HepG2 (cell line): ENCODE measurements around the gene GPR137. TPM values are rescaled to one million over a fixed set of nuclear protein-coding genes. Genes with fewer than 3 reads are reported as not detected.

Experiments used
- ARNT ChIP-seq: fragments of 450-650 bp; IDR thresholded peaks from 2 replicates; pipeline ENCODE4 v1.6.1; 2017
- ARNT2 ChIP-seq: sonication (generic); formaldehyde crosslinking; IDR thresholded peaks from 2 replicates; pipeline ENCODE4 v1.8.0; 2022; ENCODE audit warnings: mild to moderate bottlenecking, low read depth, missing genetic modification reagents, moderate library complexity
- CAMTA2 ChIP-seq: sonication (generic); formaldehyde crosslinking; IDR thresholded peaks from 2 replicates; pipeline ENCODE4 v1.4.0; 2020; ENCODE audit warnings: mild to moderate bottlenecking, missing genetic modification reagents, borderline replicate concordance
- CREM ChIP-seq, 2 experiments: sonication (generic) in 1 of 2; formaldehyde crosslinking in 1 of 2; IDR thresholded peaks; 2 replicates each; pipeline versions ENCODE4 v1.4.0 to v1.6.1; 2016 to 2020; ENCODE audit warnings: antibody characterized with exemption in 1 of 2, mild to moderate bottlenecking in 1 of 2, missing genetic modification reagents in 1 of 2
- DMAP1 ChIP-seq: IDR thresholded peaks from 2 replicates; pipeline ENCODE4 v1.6.1; 2016
- GATAD2A ChIP-seq: IDR thresholded peaks from 2 replicates; pipeline ENCODE4 v1.6.1; 2016
- GTF2F1 ChIP-seq: fragments of 150-350 bp; IDR thresholded peaks from 2 replicates; pipeline ENCODE4 v1.6.1; 2014; ENCODE audit warnings: low read length
- HCFC1 ChIP-seq: fragments of 150-350 bp; IDR thresholded peaks from 2 replicates; pipeline ENCODE4 v1.6.1; 2014; ENCODE audit warnings: low read depth, low read length
- HNRNPL ChIP-seq: fragments of 200-400 bp; formaldehyde crosslinking; IDR thresholded peaks from 2 replicates; pipeline ENCODE4 v1.6.1; 2017; ENCODE audit warnings: mild to moderate bottlenecking, low read depth, low read length
- IKZF4 ChIP-seq: sonication (generic); formaldehyde crosslinking; IDR thresholded peaks from 2 replicates; pipeline ENCODE4 v1.5.1; 2020; ENCODE audit warnings: borderline replicate concordance, mild to moderate bottlenecking, low read depth, missing genetic modification reagents; ENCODE audit errors: not compliant biosample characterization
- ISL2 ChIP-seq: sonication (generic); formaldehyde crosslinking; IDR thresholded peaks from 2 replicates; pipeline ENCODE4 v1.5.0; 2020; ENCODE audit warnings: missing genetic modification reagents
- MED1 ChIP-seq: sonication (generic); formaldehyde crosslinking; IDR thresholded peaks from 2 replicates; pipeline ENCODE4 v1.4.0; 2020; ENCODE audit warnings: missing genetic modification reagents
- NFE2L2 ChIP-seq: fragments of 150-350 bp; IDR thresholded peaks from 2 replicates; pipeline ENCODE4 v1.6.1; 2014; ENCODE audit warnings: low read length
- NR2F1 ChIP-seq, 2 experiments: fragments of 450-650 bp in 1 of 2; formaldehyde crosslinking in 1 of 2; IDR thresholded peaks; 2 replicates each; pipeline versions ENCODE4 v1.5.0 to v1.6.1; 2016 to 2020; ENCODE audit warnings: mild to moderate bottlenecking in 1 of 2, missing compliant biosample characterization in 1 of 2, missing genetic modification reagents in 1 of 2, moderate library complexity in 1 of 2
- PAF1 ChIP-seq: IDR thresholded peaks from 2 replicates; pipeline ENCODE4 v1.6.1; 2016; ENCODE audit warnings: missing genetic modification reagents, missing compliant biosample characterization
- PHF20 ChIP-seq: sonication (generic); formaldehyde crosslinking; IDR thresholded peaks from 2 replicates; pipeline ENCODE4 v1.5.0; 2020; ENCODE audit warnings: mild to moderate bottlenecking, missing genetic modification reagents
- POGZ ChIP-seq: sonication (generic); formaldehyde crosslinking; IDR thresholded peaks from 2 replicates; pipeline ENCODE4 v1.4.0; 2020; ENCODE audit warnings: mild to moderate bottlenecking, missing genetic modification reagents
- RBFOX2 ChIP-seq: fragments of 200-400 bp; formaldehyde crosslinking; IDR thresholded peaks from 2 replicates; pipeline ENCODE4 v1.6.1; 2017; ENCODE audit warnings: low read depth, mild to moderate bottlenecking, low read length
- SCMH1 ChIP-seq: sonication (generic); formaldehyde crosslinking; IDR thresholded peaks from 2 replicates; pipeline ENCODE4 v1.9.0; 2021; ENCODE audit warnings: missing genetic modification reagents, mild to moderate bottlenecking, borderline replicate concordance
- SP4 ChIP-seq: sonication (generic); formaldehyde crosslinking; IDR thresholded peaks from 2 replicates; pipeline ENCODE4 v1.8.1; 2023; ENCODE audit warnings: mild to moderate bottlenecking, missing genetic modification reagents
- TBP ChIP-seq: sonication (generic); formaldehyde crosslinking; IDR thresholded peaks from 2 replicates; pipeline ENCODE4 v1.5.0; 2020; ENCODE audit warnings: missing genetic modification reagents
- TCF7L2 ChIP-seq: IDR thresholded peaks from 2 replicates; pipeline ENCODE4 v1.6.1; 2011; ENCODE audit warnings: mild to moderate bottlenecking, low read depth, low read length, moderate library complexity
- ZNF12 ChIP-seq: sonication (generic); formaldehyde crosslinking; IDR thresholded peaks from 2 replicates; pipeline ENCODE4 v1.5.0; 2020; ENCODE audit warnings: missing genetic modification reagents
- ZNF20 ChIP-seq: sonication (generic); formaldehyde crosslinking; IDR thresholded peaks from 2 replicates; pipeline ENCODE4 v1.4.0; 2020; ENCODE audit warnings: mild to moderate bottlenecking, moderate library complexity, missing genetic modification reagents
- ZNF235 ChIP-seq: sonication (generic); formaldehyde crosslinking; IDR thresholded peaks from 2 replicates; pipeline ENCODE4 v1.8.1; 2023; ENCODE audit warnings: mild to moderate bottlenecking, missing genetic modification reagents, borderline replicate concordance
- ZNF543 ChIP-seq: sonication (generic); formaldehyde crosslinking; IDR thresholded peaks from 2 replicates; pipeline ENCODE4 v1.4.0; 2020; ENCODE audit warnings: mild to moderate bottlenecking, missing genetic modification reagents
- ZNF546 ChIP-seq: sonication (generic); formaldehyde crosslinking; conservative IDR thresholded peaks from 2 replicates; pipeline ENCODE4 v1.8.1; 2023; ENCODE audit warnings: mild to moderate bottlenecking, missing genetic modification reagents
- polyA plus RNA-seq, 8 experiments: library from polyadenylated mRNA; depleted of rRNA in 3 of 8; stranded (reverse) in 7 of 8; unstranded in 1 of 8; fragments of >200 nt; fragmentation: Illumina TruSeq in 4 of 8; extraction: Trizol in 4 of 8; gene quantifications; 2 replicates each; pipeline versions ENCODE4 v1.2.1 to v1.2.3, GENCODE V29; 2011 to 2016; ENCODE audit warnings: low read depth in 4 of 8, missing spikeins in 1 of 8, mixed read lengths in 1 of 8; ENCODE audit not compliant: insufficient read depth in 1 of 8
- total RNA-seq, 5 experiments: library from RNA; depleted of rRNA; stranded (reverse); fragments of >200 nt; fragmentation: Illumina TruSeq; extraction: Trizol; gene quantifications; 2 replicates each; pipeline ENCODE4 v1.2.3, GENCODE V29; 2016; ENCODE audit warnings: low read depth in 1 of 5
- TF ChIP-seq, protein P1 (sequence below): sonication (generic); formaldehyde crosslinking; conservative IDR thresholded peaks from 2 replicates; pipeline ENCODE4 v1.8.0; 2022; ENCODE audit warnings: low read depth, missing genetic modification reagents
- TF ChIP-seq, protein P2 (sequence below): sonication (generic); formaldehyde crosslinking; IDR thresholded peaks from 2 replicates; pipeline ENCODE4 v1.5.0; 2020; ENCODE audit warnings: missing genetic modification reagents
- TF ChIP-seq, protein P3 (sequence below): IDR thresholded peaks from 2 replicates; pipeline ENCODE4 v1.6.1; 2016; ENCODE audit warnings: low read depth, borderline replicate concordance
- TF ChIP-seq, protein P4 (sequence below): IDR thresholded peaks from 2 replicates; pipeline ENCODE4 v1.6.1; 2016; ENCODE audit warnings: mild to moderate bottlenecking, missing biosample characterization, missing genetic modification reagents

Gene GPR137
- total and polyA plus RNA-seq, 2 of the 13 experiments (the other 11 are each of a cell fraction or from before 2014, with no cell fraction given): 8.5 to 13.2 TPM

DNA sequence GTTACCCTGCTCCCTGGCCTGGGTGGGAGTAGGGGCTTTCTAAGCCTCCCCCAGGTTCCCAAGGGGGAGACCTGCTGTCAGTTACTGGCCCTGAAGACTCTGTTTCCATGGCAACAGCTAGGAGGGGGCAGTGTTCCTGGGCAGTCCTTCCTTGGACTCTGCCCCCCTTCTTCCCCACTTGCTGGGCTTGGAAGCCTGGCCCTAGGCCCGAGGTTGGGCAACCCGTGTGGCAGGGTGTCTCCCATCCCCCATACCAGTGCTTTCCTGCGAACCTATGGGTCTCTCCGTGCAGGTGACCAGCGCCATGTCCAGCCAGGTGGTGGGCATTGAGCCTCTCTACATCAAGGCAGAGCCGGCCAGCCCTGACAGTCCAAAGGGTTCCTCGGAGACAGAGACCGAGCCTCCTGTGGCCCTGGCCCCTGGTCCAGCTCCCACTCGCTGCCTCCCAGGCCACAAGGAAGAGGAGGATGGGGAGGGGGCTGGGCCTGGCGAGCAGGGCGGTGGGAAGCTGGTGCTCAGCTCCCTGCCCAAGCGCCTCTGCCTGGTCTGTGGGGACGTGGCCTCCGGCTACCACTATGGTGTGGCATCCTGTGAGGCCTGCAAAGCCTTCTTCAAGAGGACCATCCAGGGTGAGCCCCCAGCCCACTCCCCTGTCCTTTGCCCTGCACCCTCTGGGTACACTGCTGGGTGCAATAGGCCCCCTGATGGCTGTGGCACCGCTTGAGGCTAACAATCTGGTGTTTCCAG, 21.4 kb downstream of the GPR137 start (continued):
- TF ChIP-seq IKZF4 (CRISPR knock-in tag) (no peak), ARNT2 (CRISPR knock-in tag) (no peak), HCFC1 (no peak), GATAD2A (CRISPR knock-in tag) (peak; percentile 23; the same call in 1 of the 2 replicates), ARNT (no peak), ISL2 (CRISPR knock-in tag) (no peak), ZNF235 (CRISPR knock-in tag) (no peak), PHF20 (CRISPR knock-in tag) (no peak), MED1 (CRISPR knock-in tag) (peak; percentile 62), ZNF20 (no peak), ZNF12 (CRISPR knock-in tag) (no peak), SCMH1 (CRISPR knock-in tag) (no peak), TCF7L2 (no peak), TBP (CRISPR knock-in tag) (no peak), PAF1 (CRISPR knock-in tag) (no peak), HNRNPL (peak; percentile 80), ZNF546 (CRISPR knock-in tag) (no peak), ZNF543 (CRISPR knock-in tag) (no peak), NFE2L2 (no peak), RBFOX2 (peak; percentile 60; the same call in 1 of the 2 replicates), GTF2F1 (no peak), CAMTA2 (CRISPR knock-in tag) (no peak), NR2F1 (CRISPR knock-in tag; IDR thresholded peaks at IDR 0.05) (no peak), SP4 (CRISPR knock-in tag) (0 out of 2 replicates have a peak, but pooled peaks have one; percentile 29), POGZ (CRISPR knock-in tag) (no peak), DMAP1 (CRISPR knock-in tag) (no peak), CREM (IDR thresholded peaks at IDR 0.05) (no peak), CREM (CRISPR knock-in tag; IDR thresholded peaks at IDR 0.05) (no peak)
- TF ChIP-seq, protein P1, sequence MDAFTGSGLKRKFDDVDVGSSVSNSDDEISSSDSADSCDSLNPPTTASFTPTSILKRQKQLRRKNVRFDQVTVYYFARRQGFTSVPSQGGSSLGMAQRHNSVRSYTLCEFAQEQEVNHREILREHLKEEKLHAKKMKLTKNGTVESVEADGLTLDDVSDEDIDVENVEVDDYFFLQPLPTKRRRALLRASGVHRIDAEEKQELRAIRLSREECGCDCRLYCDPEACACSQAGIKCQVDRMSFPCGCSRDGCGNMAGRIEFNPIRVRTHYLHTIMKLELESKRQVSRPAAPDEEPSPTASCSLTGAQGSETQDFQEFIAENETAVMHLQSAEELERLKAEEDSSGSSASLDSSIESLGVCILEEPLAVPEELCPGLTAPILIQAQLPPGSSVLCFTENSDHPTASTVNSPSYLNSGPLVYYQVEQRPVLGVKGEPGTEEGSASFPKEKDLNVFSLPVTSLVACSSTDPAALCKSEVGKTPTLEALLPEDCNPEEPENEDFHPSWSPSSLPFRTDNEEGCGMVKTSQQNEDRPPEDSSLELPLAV (CRISPR knock-in tag): no peak
- TF ChIP-seq, protein P2, sequence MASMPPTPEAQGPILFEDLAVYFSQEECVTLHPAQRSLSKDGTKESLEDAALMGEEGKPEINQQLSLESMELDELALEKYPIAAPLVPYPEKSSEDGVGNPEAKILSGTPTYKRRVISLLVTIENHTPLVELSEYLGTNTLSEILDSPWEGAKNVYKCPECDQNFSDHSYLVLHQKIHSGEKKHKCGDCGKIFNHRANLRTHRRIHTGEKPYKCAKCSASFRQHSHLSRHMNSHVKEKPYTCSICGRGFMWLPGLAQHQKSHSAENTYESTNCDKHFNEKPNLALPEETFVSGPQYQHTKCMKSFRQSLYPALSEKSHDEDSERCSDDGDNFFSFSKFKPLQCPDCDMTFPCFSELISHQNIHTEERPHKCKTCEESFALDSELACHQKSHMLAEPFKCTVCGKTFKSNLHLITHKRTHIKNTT (CRISPR knock-in tag): no peak
- TF ChIP-seq, protein P3, sequence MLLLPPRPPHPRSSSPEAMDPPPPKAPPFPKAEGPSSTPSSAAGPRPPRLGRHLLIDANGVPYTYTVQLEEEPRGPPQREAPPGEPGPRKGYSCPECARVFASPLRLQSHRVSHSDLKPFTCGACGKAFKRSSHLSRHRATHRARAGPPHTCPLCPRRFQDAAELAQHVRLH (CRISPR knock-in tag): no peak
- TF ChIP-seq, protein P4, sequence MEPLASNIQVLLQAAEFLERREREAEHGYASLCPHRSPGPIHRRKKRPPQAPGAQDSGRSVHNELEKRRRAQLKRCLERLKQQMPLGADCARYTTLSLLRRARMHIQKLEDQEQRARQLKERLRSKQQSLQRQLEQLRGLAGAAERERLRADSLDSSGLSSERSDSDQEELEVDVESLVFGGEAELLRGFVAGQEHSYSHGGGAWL (CRISPR knock-in tag): no peak
